GM10847 (cell line): Measurements from ENCODE around the gene HMGB4.

Source experiments
- POLR2A ChIP-seq: IDR thresholded peaks from 2 replicates; pipeline ENCODE4 v1.6.1; 2011; ENCODE audit not compliant: insufficient read length; ENCODE audit errors: extremely low read depth

Gene HMGB4, protein sequence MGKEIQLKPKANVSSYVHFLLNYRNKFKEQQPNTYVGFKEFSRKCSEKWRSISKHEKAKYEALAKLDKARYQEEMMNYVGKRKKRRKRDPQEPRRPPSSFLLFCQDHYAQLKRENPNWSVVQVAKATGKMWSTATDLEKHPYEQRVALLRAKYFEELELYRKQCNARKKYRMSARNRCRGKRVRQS

DNA sequence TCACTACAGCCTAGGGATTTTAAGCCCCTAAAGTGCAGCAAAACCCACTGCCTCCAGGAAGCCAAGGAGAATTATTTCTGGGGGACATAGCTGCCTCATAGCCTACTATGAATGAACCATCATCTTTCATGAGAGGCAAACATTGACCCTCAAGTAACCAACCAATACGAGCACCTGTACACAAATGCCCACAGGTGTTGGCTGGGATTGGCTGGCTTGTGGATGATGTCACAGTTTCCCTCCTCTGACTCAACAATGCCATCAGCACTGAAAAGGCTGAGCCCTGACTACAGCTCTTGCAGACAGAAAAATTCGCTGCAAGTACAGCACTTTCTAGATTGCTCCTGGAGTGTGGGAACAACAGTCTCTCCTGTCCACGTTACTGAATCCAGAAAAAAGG, at the start of gene HMGB4:
TSS of gene HMGB4 (plus strand) at position 301 of the 400 bp plus-strand sequence. CDS start 113 bp downstream, outside the sequence.
- TF ChIP-seq POLR2A = no peak

DNA sequence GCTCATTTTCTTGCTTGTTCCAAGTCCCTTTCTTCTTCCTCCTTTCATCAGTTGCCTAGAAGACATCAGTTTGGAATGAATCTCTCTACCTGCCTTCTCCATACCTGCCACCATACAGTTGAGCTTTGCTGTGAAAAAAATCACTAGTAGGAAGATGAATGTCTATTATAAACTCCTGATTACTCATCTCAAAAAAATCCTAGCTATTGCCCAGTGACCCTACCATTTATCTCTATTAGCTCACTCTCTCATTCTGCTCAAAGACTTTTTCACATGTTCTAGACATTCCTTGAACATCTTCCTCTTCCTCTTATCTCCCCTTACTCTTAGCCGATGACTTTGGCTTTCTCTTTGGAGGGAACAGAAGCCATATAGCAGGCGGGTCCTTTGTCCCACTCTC, 49.7 kb upstream of the HMGB4 start:
- no peak for TF ChIP-seq POLR2A

GRCh38 chr1:33815061-33815460, 48.8 kb upstream of the HMGB4 start:
- no peak for TF ChIP-seq POLR2A

DNA sequence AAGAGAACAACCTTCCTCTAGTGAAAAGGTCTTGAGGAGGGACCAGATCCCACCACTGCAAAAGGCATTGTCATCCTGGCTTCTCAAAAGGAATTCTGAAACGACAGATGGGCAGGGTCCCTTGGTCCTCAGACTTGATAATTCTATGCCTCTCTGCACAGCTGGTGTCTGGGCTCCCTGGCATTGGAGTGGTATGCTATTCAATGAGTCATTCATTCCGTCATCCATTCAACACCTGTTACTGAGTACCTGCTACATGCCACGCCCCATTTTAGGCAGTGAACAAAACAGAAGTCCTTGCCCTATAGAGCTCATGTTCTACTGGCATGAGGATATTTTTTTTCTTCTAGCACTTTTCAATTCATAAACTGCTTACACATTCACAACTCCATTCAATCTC, 45.8 kb upstream of the HMGB4 start:
- no peak for TF ChIP-seq POLR2A

GRCh38 chr1:33819290-33819912, 44.5 kb upstream of the HMGB4 start:
- no peak for TF ChIP-seq POLR2A

DNA sequence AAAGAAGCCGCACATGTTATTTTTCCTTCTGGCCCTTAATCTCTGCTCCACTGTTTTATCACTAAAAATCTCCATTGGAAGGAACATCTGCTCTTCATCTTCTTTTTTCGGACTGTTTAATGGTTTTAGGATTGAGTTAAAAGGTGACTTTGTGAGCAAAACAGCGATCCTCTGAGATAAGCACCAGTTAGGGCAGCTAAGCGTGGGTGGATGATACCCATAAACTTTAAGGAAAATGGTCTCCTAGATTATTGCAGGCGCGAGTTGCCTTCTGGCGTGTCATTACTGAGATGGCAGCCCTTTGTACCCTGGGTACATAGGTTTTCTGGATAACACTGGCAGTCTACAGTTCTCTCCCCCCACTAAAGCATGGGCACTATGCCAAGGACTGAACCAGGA, 44.0 kb upstream of the HMGB4 start:
- no peak for TF ChIP-seq POLR2A

DNA sequence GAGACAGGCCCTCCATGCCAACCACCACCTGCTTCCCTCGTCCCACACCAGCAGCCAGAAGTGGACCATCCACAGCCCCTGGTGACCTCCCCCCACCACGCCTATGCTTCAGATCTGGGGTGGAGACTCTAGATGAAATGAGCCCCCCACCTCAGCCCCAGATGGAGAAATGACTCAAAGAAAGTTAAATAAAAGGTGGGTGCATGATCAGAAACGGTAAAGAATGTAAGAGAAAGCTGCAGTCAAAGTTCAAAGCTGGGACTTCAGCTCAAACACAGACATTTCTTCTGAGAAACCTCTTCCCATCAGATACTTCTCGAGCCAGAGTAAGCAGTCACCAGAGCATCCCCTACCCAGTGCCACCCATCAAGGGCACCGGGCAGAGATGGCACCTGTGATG, 43.1 kb upstream of the HMGB4 start:
- no peak for TF ChIP-seq POLR2A

DNA sequence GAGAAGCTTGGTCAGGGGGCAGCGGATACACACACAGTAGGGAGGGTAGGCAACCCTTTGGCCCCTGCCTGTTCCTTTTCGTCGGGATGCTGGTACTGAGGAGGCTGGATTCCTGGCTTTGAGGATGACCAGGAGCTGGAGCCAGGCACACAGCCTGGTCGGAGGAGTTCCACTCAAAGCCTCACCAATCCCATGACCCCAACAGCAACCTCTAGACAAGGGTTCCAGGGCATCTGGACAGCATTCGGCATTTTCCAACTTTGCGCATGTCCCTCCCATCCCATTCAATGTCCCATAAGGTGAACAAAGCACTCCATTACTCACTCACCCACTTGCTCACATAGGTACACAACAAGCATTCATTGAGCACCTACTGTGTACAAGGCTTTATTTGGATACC, 42.6 kb upstream of the HMGB4 start:
- TF ChIP-seq POLR2A = no peak

- TF ChIP-seq POLR2A = no peak
These were observed 41.5 kb upstream of the HMGB4 start for GRCh38 chr1:33822396-33822795.

GRCh38 chr1:33823401-33823800, 40.5 kb upstream of the HMGB4 start:
- no peak for TF ChIP-seq POLR2A

- TF ChIP-seq POLR2A = no peak
These were observed 40.0 kb upstream of the HMGB4 start for GRCh38 chr1:33823830-33824229.

DNA sequence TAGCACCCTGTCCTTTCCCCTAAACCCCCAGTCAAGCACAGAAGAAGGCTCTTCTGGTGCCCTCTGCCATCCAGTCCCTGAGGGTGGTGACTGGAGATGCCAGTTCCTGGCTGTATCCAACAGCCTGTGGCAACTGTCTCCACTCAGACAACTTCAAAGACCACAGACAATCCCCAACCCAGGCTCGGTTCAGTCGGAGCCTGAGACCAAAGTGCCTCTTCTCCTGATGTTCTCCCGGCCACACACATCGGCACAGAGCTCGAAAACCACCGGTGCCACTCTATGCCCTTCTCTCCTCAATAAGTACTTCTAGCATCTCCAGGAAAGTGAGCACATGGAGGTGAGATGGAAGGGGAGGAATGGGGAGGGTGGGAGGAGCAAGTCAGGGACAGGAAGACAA, 39.6 kb upstream of the HMGB4 start:
- no peak for TF ChIP-seq POLR2A

DNA sequence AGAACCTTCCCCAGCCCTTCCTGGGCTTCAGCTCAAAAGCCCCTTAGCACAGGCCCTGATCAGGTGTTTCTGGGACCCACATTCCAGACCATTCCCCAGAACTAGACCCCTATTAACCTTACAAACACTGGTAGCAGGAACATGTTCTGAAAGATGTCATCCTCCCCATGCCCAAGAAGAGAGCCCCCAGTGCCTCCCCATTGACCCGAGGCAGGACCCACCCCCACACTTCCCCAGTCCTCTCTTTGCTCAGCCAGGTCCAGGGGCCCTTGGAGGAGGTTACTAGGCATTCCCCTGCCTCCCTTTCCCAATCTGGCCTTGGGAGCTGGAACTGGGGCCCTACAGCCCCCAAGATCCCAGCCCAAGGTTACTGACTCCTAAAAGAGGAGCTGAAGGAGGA, 38.9 kb upstream of the HMGB4 start:
- TF ChIP-seq POLR2A = no peak

DNA sequence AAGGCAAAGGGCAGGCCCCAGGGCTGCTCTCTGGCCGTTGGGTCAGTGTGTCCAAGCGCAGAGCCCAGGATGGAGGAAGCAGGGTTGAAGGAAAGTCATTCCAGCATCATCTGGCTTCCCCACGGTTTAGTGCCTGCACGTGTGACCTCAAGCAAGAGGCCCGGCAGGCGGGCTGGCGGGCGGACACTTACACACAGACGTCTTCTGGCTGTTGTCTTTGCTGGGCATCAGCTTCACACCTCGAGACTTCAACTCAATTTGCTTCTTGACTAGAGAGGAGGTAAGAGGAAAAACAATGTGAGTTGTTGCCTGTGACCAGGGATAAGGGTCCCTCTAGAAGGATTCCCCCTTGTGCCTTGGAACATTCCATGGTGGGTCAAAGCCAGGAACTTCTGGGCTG, 38.4 kb upstream of the HMGB4 start:
- no peak for TF ChIP-seq POLR2A

DNA sequence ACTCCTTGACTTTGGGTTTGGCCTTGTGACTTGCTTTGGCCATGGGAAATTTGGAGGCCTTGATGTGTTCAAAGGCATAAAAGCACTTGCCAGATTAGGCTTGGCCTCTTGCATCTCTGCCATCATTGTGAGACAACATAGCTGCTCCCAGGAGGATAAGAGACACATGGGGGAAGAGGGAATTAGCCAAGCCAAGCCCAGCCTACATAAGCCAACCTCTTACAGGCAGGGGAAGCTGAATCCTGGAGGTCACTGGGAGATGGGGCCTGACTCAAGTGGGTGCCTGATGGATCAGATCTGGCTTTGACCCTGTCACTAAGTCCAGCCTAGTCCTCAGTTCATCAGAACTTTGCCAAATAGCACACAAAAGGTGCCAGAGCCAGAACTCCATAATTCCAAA, 37.6 kb upstream of the HMGB4 start:
- TF ChIP-seq POLR2A = no peak

- TF ChIP-seq POLR2A = no peak
These were observed 37.2 kb upstream of the HMGB4 start for GRCh38 chr1:33826711-33827110.

DNA sequence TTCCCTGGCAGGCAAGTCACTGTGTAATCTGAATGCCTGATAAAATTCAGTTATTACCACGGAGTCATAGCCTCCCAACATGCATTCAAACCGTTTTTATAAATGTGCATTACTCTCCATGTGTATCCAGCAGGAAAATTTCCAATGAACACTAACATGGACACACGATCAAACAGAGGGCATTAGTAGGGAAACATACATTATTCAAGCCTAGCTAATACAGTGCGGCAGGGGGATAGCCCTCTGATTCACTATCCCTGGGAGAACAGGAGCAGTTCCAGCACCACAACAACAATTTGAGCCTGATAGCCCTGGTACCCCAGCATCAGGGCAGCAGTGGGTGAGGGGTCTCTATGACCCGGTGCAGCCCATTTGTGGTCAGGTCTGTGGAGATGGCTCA, 35.8 kb upstream of the HMGB4 start:
- TF ChIP-seq POLR2A = no peak
